Thoracic aorta (tissue), 2 donors: ENCODE data around the gene LAMC3. TPM values are rescaled to one million over a fixed set of nuclear protein-coding genes. Genes with fewer than 3 reads are reported as not detected.

Experiments
- ATAC-seq: fragments of 150-250 bp; one replicate; pipeline ENCODE4 v1.8.0; 2017; ENCODE audit warnings: low read depth; ENCODE audit not compliant: insufficient number of reproducible peaks, low FRiP score
- DNase-seq: peaks from one replicate; pipeline ENCODE4 v3.0.0-alpha.2; 2020; ENCODE audit warnings: low spot score
- H3K27ac ChIP-seq, 2 donors: fragments of 200-600 bp; sonication (generic); 1 replicate in 1 of 2; 2 replicates in 1 of 2; pipeline ENCODE4 v1.5.1; 2016; ENCODE audit warnings: mild to moderate bottlenecking in 2 of 2, moderate library complexity in 2 of 2
- H3K27me3 ChIP-seq: fragments of 200-600 bp; sonication (generic); replicated peaks from 2 replicates; pipeline ENCODE4 v1.6.0; 2016; ENCODE audit warnings: mild to moderate bottlenecking; ENCODE audit not compliant: insufficient read depth
- H3K36me3 ChIP-seq: fragments of 200-600 bp; sonication (generic); one replicate; pipeline ENCODE4 v1.5.1; 2016
- H3K4me1 ChIP-seq, 2 donors: fragments of 200-600 bp; sonication (generic); 1 replicate in 1 of 2; 2 replicates in 1 of 2; pipeline versions ENCODE4 v1.5.1 to v1.6.0; 2016; ENCODE audit warnings: low read depth in 2 of 2, mild to moderate bottlenecking in 1 of 2; ENCODE audit not compliant: control insufficient read depth in 1 of 2
- H3K4me3 ChIP-seq: fragments of 200-600 bp; sonication (generic); 2 replicates; pipeline ENCODE4 v1.5.1; 2016; ENCODE audit warnings: mild to moderate bottlenecking
- H3K9me3 ChIP-seq: fragments of 200-600 bp; sonication (generic); 2 replicates; pipeline ENCODE4 v1.5.1; 2016
- total RNA-seq, 2 donors: library from RNA; depleted of rRNA; stranded (reverse); fragments of >200 nt; gene quantifications; one replicate each; pipeline versions ENCODE4 v1.1.0 to v1.2.3, GENCODE V29; 2016
- TF ChIP-seq, protein P1 (sequence below): fragments of 200-600 bp; sonication (generic); IDR thresholded peaks from one replicate; pipeline ENCODE4 v1.5.1; 2019; ENCODE audit warnings: antibody characterized with exemption

Gene LAMC3
- total RNA-seq, 2 donors from 2014 or later = 0.54 to 2.8 TPM

DNA sequence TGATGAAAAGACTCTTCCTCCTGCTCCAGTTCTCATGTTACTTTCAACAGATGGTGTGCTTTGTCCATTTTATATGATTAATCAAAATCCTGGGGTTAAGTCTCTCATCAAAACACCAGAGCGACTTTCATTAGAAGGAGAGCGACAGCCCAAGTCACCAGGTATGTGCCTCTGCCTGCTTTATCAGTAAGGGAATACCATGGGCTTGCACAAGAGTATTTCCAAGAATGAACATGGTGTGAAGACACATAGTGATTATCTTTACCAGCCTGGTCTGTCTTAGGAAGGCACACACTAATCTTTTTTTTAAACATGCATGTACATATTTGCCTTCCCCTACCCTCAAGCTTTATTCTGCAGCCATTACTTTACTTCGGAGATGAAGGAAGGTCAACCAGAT, 131.6 kb downstream of the LAMC3 start:
- H3K27me3 ChIP-seq = no peaks in the 10 kb centered on the region
- no peak overlapping the region for H3K27ac ChIP-seq
- no peaks in the 10 kb centered on the region for H3K9me3 ChIP-seq
- no peaks in the 10 kb centered on the region for H3K4me1 ChIP-seq
- DNase-seq (no peak), ATAC-seq (no peak)
- H3K4me3 ChIP-seq = no peak overlapping the region
- TF ChIP-seq, protein P1, sequence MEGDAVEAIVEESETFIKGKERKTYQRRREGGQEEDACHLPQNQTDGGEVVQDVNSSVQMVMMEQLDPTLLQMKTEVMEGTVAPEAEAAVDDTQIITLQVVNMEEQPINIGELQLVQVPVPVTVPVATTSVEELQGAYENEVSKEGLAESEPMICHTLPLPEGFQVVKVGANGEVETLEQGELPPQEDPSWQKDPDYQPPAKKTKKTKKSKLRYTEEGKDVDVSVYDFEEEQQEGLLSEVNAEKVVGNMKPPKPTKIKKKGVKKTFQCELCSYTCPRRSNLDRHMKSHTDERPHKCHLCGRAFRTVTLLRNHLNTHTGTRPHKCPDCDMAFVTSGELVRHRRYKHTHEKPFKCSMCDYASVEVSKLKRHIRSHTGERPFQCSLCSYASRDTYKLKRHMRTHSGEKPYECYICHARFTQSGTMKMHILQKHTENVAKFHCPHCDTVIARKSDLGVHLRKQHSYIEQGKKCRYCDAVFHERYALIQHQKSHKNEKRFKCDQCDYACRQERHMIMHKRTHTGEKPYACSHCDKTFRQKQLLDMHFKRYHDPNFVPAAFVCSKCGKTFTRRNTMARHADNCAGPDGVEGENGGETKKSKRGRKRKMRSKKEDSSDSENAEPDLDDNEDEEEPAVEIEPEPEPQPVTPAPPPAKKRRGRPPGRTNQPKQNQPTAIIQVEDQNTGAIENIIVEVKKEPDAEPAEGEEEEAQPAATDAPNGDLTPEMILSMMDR = no peak
- H3K36me3 ChIP-seq = peaks cover 66% of the 10 kb centered on the region

DNA sequence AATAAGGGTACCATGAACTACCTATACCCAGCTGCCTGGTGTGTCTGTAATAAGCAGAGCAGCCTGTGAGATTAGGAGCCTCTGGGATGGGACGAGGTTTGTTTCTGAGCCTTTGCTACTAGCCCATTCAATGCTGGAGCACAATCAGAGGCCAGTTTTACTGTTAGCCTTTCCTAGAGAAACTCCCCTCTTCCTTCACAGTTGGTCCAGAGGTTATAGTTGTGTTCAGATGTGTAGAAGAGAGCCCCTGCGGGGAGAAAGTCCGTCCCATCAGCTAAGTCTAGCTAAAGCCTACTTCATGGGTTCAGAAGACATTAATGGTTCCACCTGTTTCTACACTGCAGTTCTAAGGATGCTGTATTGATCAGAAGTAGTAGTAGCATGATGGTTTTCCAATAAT, 133.2 kb downstream of the LAMC3 start:
- DNase-seq = no peak
- TF ChIP-seq, protein P1 = no peak
- no peaks in the 10 kb centered on the region for H3K4me1 ChIP-seq
- no peak overlapping the region for H3K27ac ChIP-seq
- no peaks in the 10 kb centered on the region for H3K9me3 ChIP-seq
- H3K27me3 ChIP-seq = no peaks in the 10 kb centered on the region
- no peak overlapping the region for H3K4me3 ChIP-seq
- no peak for ATAC-seq
- peaks cover 63% of the 10 kb centered on the region for H3K36me3 ChIP-seq

Other genes with a start within 250 kb of the LAMC3 start
- 100 to 1,000 TPM in 1 of 2 donors, 10 to 100 TPM in 1; 62.8 to 123 TPM for gene ABL1, start 173.9 kb upstream of the LAMC3 start, total RNA-seq
- not detected for gene QRFP, start 112.4 kb upstream of the LAMC3 start, total RNA-seq
- not detected for gene FIBCD1, start 69.9 kb upstream of the LAMC3 start, total RNA-seq
- gene AIF1L, start 87.4 kb downstream of the LAMC3 start, total RNA-seq = 10 to 100 TPM; 18.8 to 21.9 TPM
- 10 to 100 TPM; 44.3 to 55.0 TPM for gene NUP214, start 116.4 kb downstream of the LAMC3 start, total RNA-seq